ENCODE results near the gene FOXN3.

DNA sequence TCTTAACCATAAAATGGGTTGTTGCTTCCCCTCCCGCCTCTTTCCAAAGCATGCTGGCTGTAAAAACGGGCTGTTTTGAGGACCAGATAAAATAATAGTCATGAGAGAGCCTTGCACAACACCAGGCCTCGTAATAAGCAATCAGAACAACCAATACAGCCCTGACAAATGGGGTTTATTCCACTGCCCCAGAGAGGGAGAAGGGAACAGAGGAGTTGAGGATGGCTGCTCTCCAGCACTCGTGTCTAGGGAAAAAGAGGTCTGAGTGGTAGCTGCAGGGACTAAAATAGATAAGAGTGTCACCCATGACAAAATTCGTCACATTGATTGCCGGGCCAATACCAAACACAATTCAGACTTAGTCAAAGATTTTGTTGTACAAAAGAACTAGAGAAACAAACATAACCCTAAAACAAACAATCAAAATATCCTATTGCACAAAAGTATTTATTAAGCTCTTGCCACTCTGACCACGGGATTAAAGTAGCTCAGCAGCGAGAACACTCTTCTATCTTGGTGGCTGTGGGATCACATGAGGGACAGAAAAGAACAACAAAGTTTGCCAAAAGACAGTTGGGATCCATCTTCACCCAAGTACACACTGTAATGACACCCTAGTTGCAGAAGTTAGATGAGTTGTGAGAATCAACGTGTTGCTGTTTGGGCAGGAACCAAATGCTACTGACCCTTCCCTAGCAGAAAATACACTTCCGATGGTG is 188.0 kb downstream of the FOXN3 start:
- TF ChIP-seq, protein P1, sequence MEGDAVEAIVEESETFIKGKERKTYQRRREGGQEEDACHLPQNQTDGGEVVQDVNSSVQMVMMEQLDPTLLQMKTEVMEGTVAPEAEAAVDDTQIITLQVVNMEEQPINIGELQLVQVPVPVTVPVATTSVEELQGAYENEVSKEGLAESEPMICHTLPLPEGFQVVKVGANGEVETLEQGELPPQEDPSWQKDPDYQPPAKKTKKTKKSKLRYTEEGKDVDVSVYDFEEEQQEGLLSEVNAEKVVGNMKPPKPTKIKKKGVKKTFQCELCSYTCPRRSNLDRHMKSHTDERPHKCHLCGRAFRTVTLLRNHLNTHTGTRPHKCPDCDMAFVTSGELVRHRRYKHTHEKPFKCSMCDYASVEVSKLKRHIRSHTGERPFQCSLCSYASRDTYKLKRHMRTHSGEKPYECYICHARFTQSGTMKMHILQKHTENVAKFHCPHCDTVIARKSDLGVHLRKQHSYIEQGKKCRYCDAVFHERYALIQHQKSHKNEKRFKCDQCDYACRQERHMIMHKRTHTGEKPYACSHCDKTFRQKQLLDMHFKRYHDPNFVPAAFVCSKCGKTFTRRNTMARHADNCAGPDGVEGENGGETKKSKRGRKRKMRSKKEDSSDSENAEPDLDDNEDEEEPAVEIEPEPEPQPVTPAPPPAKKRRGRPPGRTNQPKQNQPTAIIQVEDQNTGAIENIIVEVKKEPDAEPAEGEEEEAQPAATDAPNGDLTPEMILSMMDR (IDR thresholded peaks at IDR 0.05; ENCODE audit: low read depth, low read length), result no peak
- TF ChIP-seq POLR2A (IDR thresholded peaks at IDR 0.05; ENCODE audit: extremely low read depth, insufficient read length) (no peak), MYC (IDR thresholded peaks at IDR 0.05; ENCODE audit: low read depth, low read length) (no peak)
- TF ChIP-seq, protein P2, sequence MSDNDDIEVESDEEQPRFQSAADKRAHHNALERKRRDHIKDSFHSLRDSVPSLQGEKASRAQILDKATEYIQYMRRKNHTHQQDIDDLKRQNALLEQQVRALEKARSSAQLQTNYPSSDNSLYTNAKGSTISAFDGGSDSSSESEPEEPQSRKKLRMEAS (IDR thresholded peaks at IDR 0.05; ENCODE audit: low read depth, low read length), result no peak
